ENCODE data around the gene PRRT1.

DNA sequence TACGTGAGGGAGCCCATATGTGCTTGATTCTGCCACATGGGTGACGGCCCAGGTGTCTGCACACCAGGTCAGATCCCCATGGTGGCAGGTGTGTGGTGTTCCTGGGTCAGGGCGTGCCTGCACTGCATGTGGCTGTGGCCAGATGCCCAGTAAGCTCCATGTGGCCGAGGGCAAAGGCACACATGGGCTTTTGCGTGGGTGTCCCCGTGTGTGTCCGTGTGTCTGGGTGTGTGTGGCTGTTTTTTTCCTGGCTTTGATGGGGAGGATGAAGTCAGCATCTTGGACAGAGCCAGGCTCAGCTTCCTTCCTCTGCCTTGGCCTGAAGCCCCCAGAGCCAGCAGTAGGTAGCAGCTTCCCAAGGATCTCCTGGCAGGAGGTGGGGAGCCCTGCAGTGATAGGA lies 41.1 kb downstream of the PRRT1 start:
- TF ChIP-seq CTCF (optimal IDR thresholded peaks at IDR 0.05 in 1 of 3, IDR thresholded peaks at IDR 0.05 in 1 of 3, conservative IDR thresholded peaks at IDR 0.05 in 1 of 3; ENCODE audit: extremely low read depth in 1 of 3, insufficient read depth in 2 of 3, low read length in 3 of 3) (no peak), EZH2 (IDR thresholded peaks at IDR 0.05; ENCODE audit: low read length) (no peak)
